NCI-H345 (cell line): Measurements from ENCODE around the gene DGKQ.
"Not testable (repeated sequence)": the region's sequence is repeated elsewhere in the genome, so short reads cannot be mapped to it uniquely, and the experiment has no call there.

Experiments used
- DNase-seq: peaks from one replicate; lab custom pipeline; 2025; lab: John Stamatoyannopoulos, UW

Gene DGKQ

GRCh38 chr4:948101-948935, 25.1 kb downstream of the DGKQ start:
- no peak for DNase-seq

- no peak for DNase-seq
Observed at GRCh38 chr4:947491-947971, 25.8 kb downstream of the DGKQ start.

GRCh38 chr4:946517-947471, 26.6 kb downstream of the DGKQ start:
- no peak for DNase-seq

- no peak for DNase-seq
Observed at GRCh38 chr4:946103-946450, 27.3 kb downstream of the DGKQ start.

- no peak for DNase-seq
Observed at GRCh38 chr4:945274-946102, 27.9 kb downstream of the DGKQ start.

- DNase-seq = not testable (repeated sequence)
Observed at GRCh38 chr4:939508-939907, 33.9 kb downstream of the DGKQ start.

- DNase-seq = peak; percentile 24
Observed at GRCh38 chr4:932713-933070, 40.7 kb downstream of the DGKQ start.

GRCh38 chr4:931960-932712, 41.2 kb downstream of the DGKQ start, which contains the start of the genes GAK and TMEM175:
GAK (minus strand) TSS chr4:932316; CDS start chr4:932187, 129 bp downstream.
TMEM175 (plus strand) TSS chr4:932460; CDS start chr4:947740, 15,280 bp downstream.
- DNase-seq = peak; percentile 91

GRCh38 chr4:931194-931959, 42.0 kb downstream of the DGKQ start:
- DNase-seq = no peak

- no peak for DNase-seq
Observed at GRCh38 chr4:930827-931193, 42.6 kb downstream of the DGKQ start.

- DNase-seq = no peak
Observed at GRCh38 chr4:930028-930551, 43.3 kb downstream of the DGKQ start.

- DNase-seq = no peak
Observed at GRCh38 chr4:929096-929765, 44.1 kb downstream of the DGKQ start.

GRCh38 chr4:927566-927965, 45.8 kb downstream of the DGKQ start:
- DNase-seq = not testable (repeated sequence)

- DNase-seq = no peak
Observed at GRCh38 chr4:926538-926937, 46.8 kb downstream of the DGKQ start.

- no peak for DNase-seq
Observed at GRCh38 chr4:925771-926500, 47.4 kb downstream of the DGKQ start.

- no peak for DNase-seq
Observed at GRCh38 chr4:925171-925570, 48.2 kb downstream of the DGKQ start.

GRCh38 chr4:924107-925096, 49.0 kb downstream of the DGKQ start:
- peak; percentile 38 for DNase-seq
